Spleen (tissue), 11 donors: Measurements from ENCODE around the gene ALK. TPM values are rescaled to one million over a fixed set of nuclear protein-coding genes. Genes with fewer than 3 reads are reported as not detected.

Experiments
- DNase-seq: peaks from one replicate; pipeline ENCODE4 v3.0.0-alpha.2; 2020
- H3K27ac ChIP-seq, 8 donors: fragments of 200-600 bp; sonication (generic) in 7 of 8; 1 replicate in 4 of 8; 2 replicates in 4 of 8; pipeline versions ENCODE4 v1.5.0 to v1.8.0; 2016 to 2021; ENCODE audit warnings: inconsistent platforms in 4 of 8, mild to moderate bottlenecking in 4 of 8, moderate library complexity in 1 of 8
- H3K27me3 ChIP-seq, 7 donors: fragments of 200-600 bp; sonication (generic) in 6 of 7; replicated peaks in 1 of 7; 1 replicate in 4 of 7; 2 replicates in 3 of 7; pipeline versions ENCODE4 v1.5.0 to v1.8.0; 2016 to 2021; ENCODE audit warnings: inconsistent platforms in 3 of 7, mild to moderate bottlenecking in 1 of 7
- H3K36me3 ChIP-seq, 6 donors: fragments of 200-600 bp; sonication (generic) in 5 of 6; 1 replicate in 4 of 6; 2 replicates in 2 of 6; pipeline versions ENCODE4 v1.5.0 to v1.8.0; 2016 to 2021; ENCODE audit warnings: inconsistent platforms in 2 of 6
- H3K4me1 ChIP-seq, 6 donors: fragments of 200-600 bp; sonication (generic) in 5 of 6; 1 replicate in 3 of 6; 2 replicates in 3 of 6; pipeline versions ENCODE4 v1.5.0 to v1.8.0; 2016 to 2021; ENCODE audit warnings: inconsistent platforms in 3 of 6
- H3K4me3 ChIP-seq, 8 donors: fragments of 200-600 bp; sonication (generic) in 7 of 8; 1 replicate in 4 of 8; 2 replicates in 4 of 8; pipeline versions ENCODE4 v1.5.0 to v1.8.0; 2016 to 2021; ENCODE audit warnings: inconsistent platforms in 4 of 8, mild to moderate bottlenecking in 4 of 8, moderate library complexity in 2 of 8
- H3K9me3 ChIP-seq, 8 donors: fragments of 200-600 bp; sonication (generic) in 7 of 8; 1 replicate in 4 of 8; 2 replicates in 4 of 8; pipeline versions ENCODE4 v1.5.0 to v1.8.0; 2016 to 2021; ENCODE audit warnings: inconsistent platforms in 4 of 8
- POLR2A ChIP-seq, 3 donors: fragments of 450-650 bp; IDR thresholded peaks; one replicate each; pipeline ENCODE4 v1.5.1; 2017; ENCODE audit warnings: antibody characterized with exemption in 3 of 3, mild to moderate bottlenecking in 1 of 3
- POLR2AphosphoS5 ChIP-seq, 3 donors: sonication (generic); formaldehyde crosslinking; IDR thresholded peaks; one replicate each; pipeline ENCODE4 v1.5.1; 2017; ENCODE audit warnings: antibody characterized with exemption in 3 of 3
- WGBS, 5 donors: extraction: QIAGEN DNeasy Blood & Tissue Kit in 3 of 5; methylation state at CpG; one replicate each; pipeline versions ENCODE4 v1.1.5 to v1.1.7; 2013 to 2018; 5-methylcytosine and 5-hydroxymethylcytosine counted together
- intact Hi-C: fragments of 100-400 bp; cut with DNase I; formaldehyde crosslinking; loops from one replicate; pipeline ENCODE4 v1.15.0; 2023; ENCODE audit warnings: low total_unique reads
- polyA plus RNA-seq, 3 donors: library from polyadenylated mRNA; stranded (reverse); fragments of 200-250 nt; gene quantifications; one replicate each; pipeline ENCODE4 v1.2.1, GENCODE V29; 2013
- total RNA-seq, 7 donors: library from RNA; depleted of rRNA in 3 of 7; stranded (reverse); fragments of >200 nt in 3 of 7; fragmentation: NEBNext Ultra II Directional in 4 of 7; extraction: Animal tissue kit (Norgen Biotek cat#: 25700) in 4 of 7; gene quantifications; one replicate each; pipeline versions ENCODE4 v1.1.0 to v1.2.1, GENCODE V29; 2016 to 2021
- TF ChIP-seq, protein P1 (sequence below), 11 experiments: fragments of 200-600 bp in 7 of 11; fragments of 450-650 bp in 4 of 11; sonication (generic) in 4 of 11; IDR thresholded peaks in 8 of 11; conservative IDR thresholded peaks in 3 of 11; 1 replicate in 7 of 11; 2 replicates in 4 of 11; pipeline versions ENCODE4 v1.4.0 to v1.8.0; 2016 to 2021; ENCODE audit warnings: antibody characterized with exemption in 11 of 11, inconsistent platforms in 4 of 11, mild to moderate bottlenecking in 1 of 11
- donor health status: healthy with polysubstance abuse.
- donor health status: DM: no; HTN: no; CAD: no; lungs with moderate emphysema.
- donor health status: DM: no; HTN: no; CAD: no.
- donor health status: Bipolar disorder and iron deficiency.
- donor health status: healthy.
- donor health status: DM: no; HTN: no; CAD: no.
- donor health status: DM: yes; HTN: yes; CAD: no.

Gene ALK
- total and polyA plus RNA-seq, 10 donors = 0.03 to 0.28 (median 0.06) TPM; not detected in 7

DNA sequence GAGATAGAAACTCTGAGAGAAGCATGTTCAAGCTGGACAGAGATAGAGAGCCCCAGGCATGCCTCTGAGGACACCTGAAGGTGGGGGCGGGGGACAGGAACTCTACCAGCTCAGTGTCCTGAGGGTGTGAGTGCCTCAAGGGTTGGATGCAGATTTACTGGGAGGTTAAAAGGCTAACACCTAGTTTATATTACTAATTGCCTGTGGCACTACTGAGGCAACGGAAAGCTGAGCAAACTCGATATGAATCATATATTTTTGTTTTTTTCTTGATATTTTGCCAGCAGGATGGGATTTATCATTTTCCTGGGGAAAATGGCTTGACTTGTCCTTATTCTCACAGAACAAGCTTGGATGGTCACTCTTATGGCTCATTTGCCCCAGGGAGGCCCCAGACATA lies 319.5 kb downstream of the ALK start:
- Histone ChIP-seq H3K27ac (no peak overlapping the region), H3K9me3 (no peaks in the 10 kb centered on the region), H3K36me3 (no peaks in the 10 kb centered on the region), H3K4me3 (no peak overlapping the region), H3K4me1 (no peaks in the 10 kb centered on the region), H3K27me3 (no peaks in the 10 kb centered on the region)
- WGBS, 5 donors = 85 to 95% (median 88%) methylated on average over 3 of the region's 3 CpGs
- intact Hi-C loops = no loop called here
- no peak for DNase-seq
- no peak for TF ChIP-seq POLR2A (IDR thresholded peaks at IDR 0.05)
- TF ChIP-seq, protein P1, sequence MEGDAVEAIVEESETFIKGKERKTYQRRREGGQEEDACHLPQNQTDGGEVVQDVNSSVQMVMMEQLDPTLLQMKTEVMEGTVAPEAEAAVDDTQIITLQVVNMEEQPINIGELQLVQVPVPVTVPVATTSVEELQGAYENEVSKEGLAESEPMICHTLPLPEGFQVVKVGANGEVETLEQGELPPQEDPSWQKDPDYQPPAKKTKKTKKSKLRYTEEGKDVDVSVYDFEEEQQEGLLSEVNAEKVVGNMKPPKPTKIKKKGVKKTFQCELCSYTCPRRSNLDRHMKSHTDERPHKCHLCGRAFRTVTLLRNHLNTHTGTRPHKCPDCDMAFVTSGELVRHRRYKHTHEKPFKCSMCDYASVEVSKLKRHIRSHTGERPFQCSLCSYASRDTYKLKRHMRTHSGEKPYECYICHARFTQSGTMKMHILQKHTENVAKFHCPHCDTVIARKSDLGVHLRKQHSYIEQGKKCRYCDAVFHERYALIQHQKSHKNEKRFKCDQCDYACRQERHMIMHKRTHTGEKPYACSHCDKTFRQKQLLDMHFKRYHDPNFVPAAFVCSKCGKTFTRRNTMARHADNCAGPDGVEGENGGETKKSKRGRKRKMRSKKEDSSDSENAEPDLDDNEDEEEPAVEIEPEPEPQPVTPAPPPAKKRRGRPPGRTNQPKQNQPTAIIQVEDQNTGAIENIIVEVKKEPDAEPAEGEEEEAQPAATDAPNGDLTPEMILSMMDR (IDR thresholded peaks at IDR 0.05 in 8 of 11, conservative IDR thresholded peaks at IDR 0.05 in 3 of 11) = no peak
- TF ChIP-seq POLR2AphosphoS5 (IDR thresholded peaks at IDR 0.05) = no peak

DNA sequence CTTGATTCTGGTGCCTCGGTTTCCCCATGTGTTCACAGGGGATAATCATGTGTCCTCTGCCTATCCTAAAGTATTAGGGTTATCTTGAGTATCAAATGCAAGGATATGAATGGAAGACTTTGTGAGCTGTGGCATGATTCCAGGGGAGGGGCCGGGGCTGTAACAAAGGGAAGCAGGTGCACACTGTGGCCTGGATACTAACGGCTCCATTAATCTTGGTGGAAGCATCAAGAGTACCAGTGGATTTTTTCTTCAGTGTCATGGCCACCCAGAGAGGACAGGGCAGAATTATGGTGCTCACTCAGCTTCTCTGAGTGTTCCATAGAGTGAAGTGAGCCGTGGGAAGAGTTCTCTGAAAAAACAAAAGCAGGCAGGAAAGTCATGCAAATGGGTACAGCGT lies 320.1 kb downstream of the ALK start:
- Histone ChIP-seq H3K27ac (no peak overlapping the region), H3K27me3 (no peaks in the 10 kb centered on the region), H3K9me3 (no peaks in the 10 kb centered on the region), H3K4me3 (no peak overlapping the region), H3K36me3 (no peaks in the 10 kb centered on the region), H3K4me1 (no peaks in the 10 kb centered on the region)
- DNase-seq = no peak
- WGBS, 5 donors = 78 to 93% (median 82%) methylated on average over 5 of the region's 5 CpGs
- TF ChIP-seq, protein P1 (IDR thresholded peaks at IDR 0.05 in 8 of 11, conservative IDR thresholded peaks at IDR 0.05 in 3 of 11) = no peak
- TF ChIP-seq POLR2AphosphoS5 (IDR thresholded peaks at IDR 0.05) (no peak), POLR2A (IDR thresholded peaks at IDR 0.05) (no peak)
- intact Hi-C loops = no loop called here

DNA sequence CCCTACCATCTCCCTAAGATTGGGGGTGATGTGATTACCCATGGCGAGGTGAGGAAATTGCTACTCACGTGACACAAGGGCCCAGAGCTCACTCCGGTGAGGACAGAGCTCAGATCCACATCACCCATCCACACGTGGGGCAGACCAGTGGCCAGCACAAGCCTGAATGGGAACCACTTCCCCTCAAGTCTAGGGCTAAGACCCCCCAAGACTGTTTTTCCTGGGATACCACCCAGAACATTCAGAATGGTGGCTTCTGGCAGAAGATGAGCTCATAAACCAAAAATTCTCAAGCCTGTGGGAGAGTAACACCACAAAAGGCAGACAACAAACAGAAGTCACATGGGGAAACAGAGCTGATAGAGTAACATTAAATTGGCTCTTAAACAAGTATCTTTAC lies 321.4 kb downstream of the ALK start:
- Histone ChIP-seq H3K36me3 (no peaks in the 10 kb centered on the region), H3K4me3 (no peak overlapping the region), H3K9me3 (no peaks in the 10 kb centered on the region), H3K4me1 (no peaks in the 10 kb centered on the region), H3K27ac (no peak overlapping the region), H3K27me3 (no peaks in the 10 kb centered on the region)
- whole genome bisulfite sequencing, 5 donors = 86 to 95% (median 90%) methylated on average over 4 of the region's 4 CpGs
- no peak for TF ChIP-seq POLR2AphosphoS5 (IDR thresholded peaks at IDR 0.05)
- TF ChIP-seq, protein P1 (IDR thresholded peaks at IDR 0.05 in 8 of 11, conservative IDR thresholded peaks at IDR 0.05 in 3 of 11) = no peak
- TF ChIP-seq POLR2A (IDR thresholded peaks at IDR 0.05) = no peak
- intact Hi-C loops = no loop called here
- DNase-seq = no peak

DNA sequence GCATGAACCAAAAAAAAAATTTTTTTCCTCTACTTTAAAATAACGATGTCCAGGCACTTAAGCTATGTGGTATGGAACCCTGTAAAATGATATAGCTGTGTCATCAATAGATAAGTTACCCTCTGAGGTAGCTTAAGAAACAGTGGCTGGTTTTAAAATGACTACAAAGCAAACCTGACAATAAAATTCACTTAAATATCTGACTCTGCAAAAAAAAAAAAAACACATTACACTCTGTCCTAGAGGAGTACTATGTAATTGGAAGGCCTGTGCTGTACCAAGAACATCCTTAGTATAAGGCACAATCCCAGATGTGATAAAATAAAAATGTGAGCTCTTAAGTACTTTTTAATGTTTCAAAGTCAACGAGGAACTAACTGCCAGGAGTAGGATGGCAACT lies 322.4 kb downstream of the ALK start:
- no peaks in the 10 kb centered on the region for H3K9me3 ChIP-seq
- no peak overlapping the region for H3K27ac ChIP-seq
- intact Hi-C loops = no loop called here
- 59 to 73% (median 66%) methylated on average over 2 of the region's 2 CpGs for WGBS, 5 donors
- no peak overlapping the region for H3K4me3 ChIP-seq
- H3K27me3 ChIP-seq = peaks cover 0 to 6% (median 0%) of the 10 kb centered on the region in 7 donors
- H3K4me1 ChIP-seq = no peaks in the 10 kb centered on the region
- H3K36me3 ChIP-seq = no peaks in the 10 kb centered on the region
- TF ChIP-seq POLR2AphosphoS5 (IDR thresholded peaks at IDR 0.05) (no peak), POLR2A (IDR thresholded peaks at IDR 0.05) (no peak)
- TF ChIP-seq, protein P1 (IDR thresholded peaks at IDR 0.05 in 8 of 11, conservative IDR thresholded peaks at IDR 0.05 in 3 of 11) = no peak
- no peak for DNase-seq
